Ramos (cell line): ENCODE data around the gene ASPHD1.
"Not testable (repeated sequence)": the region's sequence is repeated elsewhere in the genome, so short reads cannot be mapped to it uniquely, and the experiment has no call there.

ENCODE experiments used
- in situ Hi-C: fragments of 300-500 bp; cut with MboI; formaldehyde crosslinking; loops from one replicate; pipeline ENCODE4 v1.14.3; 2022; ENCODE audit warnings: low sequenced_read_pairs; ENCODE audit not compliant: unreplicated experiment

Gene ASPHD1

DNA sequence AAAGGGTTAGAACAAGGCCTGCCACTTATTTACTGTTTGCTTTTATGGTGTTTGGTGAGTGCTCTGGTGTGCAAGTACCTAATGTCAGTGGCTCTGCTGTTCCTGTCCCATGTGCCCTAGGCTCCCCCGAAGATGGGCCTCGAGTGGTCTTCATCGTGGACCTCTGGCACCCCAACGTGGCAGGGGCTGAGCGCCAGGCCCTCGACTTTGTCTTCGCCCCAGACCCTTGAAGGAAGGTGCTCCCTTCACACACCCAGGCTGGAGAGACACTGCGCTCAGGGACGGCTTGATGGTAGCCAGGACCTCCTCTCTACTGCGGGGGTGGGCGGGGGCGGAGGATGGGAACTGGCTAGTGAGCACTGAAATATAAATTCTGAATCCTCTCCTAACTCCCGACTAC, 5.4 kb downstream of the ASPHD1 start:
- in situ Hi-C loops = no loop called here

GRCh38 chr16:29906520-29907244, 6.4 kb downstream of the ASPHD1 start:
- in situ Hi-C loops = no loop called here

GRCh38 chr16:29907973-29908372, 7.7 kb downstream of the ASPHD1 start:
- in situ Hi-C loops = no loop called here

DNA sequence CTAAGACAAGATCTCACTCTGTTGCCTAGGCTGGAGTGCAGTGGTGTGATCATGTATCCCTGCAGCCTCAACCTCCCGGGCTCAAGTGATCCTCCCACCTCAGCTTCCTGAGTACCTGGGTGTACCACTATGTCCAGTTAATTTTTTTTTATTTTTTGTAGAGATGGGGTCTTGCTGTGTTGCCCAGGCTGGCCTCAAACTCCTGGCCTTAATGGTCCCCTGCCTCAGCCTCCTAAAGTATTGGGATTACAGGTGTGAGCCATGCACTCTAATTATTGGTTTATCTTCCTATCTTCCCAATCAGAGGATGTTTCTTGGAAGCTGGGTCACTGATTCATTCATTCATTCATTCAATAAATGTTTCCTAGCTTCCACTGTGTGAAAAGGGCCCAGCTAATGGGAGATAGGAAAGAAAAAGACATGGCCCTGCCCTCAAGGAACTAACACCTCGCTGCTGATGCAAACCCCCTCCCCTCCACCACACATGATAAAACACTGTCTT, 8.5 kb downstream of the ASPHD1 start:
- in situ Hi-C loops = no loop called here

- in situ Hi-C loops = no loop called here
Measured at GRCh38 chr16:29909391-29909790, 9.1 kb downstream of the ASPHD1 start.

GRCh38 chr16:29909851-29910250, 9.6 kb downstream of the ASPHD1 start:
- in situ Hi-C loops = not testable (repeated sequence)

DNA sequence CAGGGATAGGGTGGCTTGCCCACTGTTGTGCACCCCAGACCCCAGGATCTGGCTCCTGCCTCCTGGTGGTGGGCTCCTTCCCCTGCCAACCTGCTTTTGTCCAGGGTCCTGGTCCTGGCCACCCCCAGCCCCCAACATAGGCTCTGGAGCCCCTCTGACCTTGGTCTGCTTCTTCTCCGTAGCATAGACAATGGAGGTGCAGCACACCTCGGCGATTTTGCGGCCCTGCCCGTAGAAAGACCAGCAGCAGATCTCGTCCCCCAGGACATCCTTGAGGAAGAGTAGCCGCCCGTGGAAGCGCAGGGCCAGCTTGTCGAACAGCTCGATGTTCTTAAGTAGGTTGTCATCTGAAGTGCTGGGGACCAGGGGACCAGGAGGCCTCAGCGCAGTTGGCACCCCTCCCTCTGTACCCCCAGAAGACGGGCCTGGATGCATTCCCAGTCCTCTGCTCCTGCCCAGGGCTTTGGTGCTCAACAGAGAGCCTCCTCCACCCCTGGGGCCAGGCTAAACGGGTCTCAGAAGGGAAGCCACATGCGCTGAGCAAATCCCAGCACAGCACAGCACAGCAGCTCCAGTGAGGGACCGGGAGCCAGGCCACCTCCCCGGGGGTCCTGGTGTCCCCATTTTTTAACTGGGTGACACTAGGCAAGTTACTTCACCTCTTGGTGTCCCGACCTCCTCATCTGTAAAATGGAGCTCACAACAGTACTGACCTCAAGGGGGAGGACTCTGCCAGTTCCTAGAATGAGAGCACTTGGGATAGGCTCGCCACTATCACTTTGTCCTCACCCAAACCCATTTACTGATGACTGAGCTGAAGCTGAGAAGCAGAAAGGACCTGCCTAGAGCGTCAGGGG, 10.8 kb downstream of the ASPHD1 start:
- in situ Hi-C loops = no loop called here

DNA sequence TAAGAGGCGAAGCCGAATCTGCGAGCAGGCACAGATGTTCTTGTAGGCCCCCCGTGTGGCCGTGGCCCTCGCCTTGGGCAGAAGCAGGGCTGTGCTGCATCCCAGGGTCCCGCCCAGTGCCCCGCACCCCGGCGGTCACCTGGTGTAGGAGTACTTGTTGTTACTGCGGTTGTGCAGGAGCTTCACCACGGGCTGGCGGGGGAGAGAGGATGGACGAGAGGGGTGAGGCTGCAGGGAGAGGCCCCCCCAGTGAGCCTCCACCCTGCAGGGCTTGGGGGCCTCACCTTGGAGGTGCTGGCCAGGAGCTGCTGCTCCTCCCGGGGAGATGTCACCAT, 11.4 kb downstream of the ASPHD1 start:
- in situ Hi-C loops = no loop called here

- in situ Hi-C loops = no loop called here
Measured at GRCh38 chr16:29912087-29912486, 11.8 kb downstream of the ASPHD1 start.

GRCh38 chr16:29913514-29913913, 13.2 kb downstream of the ASPHD1 start:
- in situ Hi-C loops = no loop called here

- in situ Hi-C loops = no loop called here
Measured at GRCh38 chr16:29915590-29916247, 15.4 kb downstream of the ASPHD1 start.

GRCh38 chr16:29916979-29917378, 16.7 kb downstream of the ASPHD1 start:
- in situ Hi-C loops = no loop called here

DNA sequence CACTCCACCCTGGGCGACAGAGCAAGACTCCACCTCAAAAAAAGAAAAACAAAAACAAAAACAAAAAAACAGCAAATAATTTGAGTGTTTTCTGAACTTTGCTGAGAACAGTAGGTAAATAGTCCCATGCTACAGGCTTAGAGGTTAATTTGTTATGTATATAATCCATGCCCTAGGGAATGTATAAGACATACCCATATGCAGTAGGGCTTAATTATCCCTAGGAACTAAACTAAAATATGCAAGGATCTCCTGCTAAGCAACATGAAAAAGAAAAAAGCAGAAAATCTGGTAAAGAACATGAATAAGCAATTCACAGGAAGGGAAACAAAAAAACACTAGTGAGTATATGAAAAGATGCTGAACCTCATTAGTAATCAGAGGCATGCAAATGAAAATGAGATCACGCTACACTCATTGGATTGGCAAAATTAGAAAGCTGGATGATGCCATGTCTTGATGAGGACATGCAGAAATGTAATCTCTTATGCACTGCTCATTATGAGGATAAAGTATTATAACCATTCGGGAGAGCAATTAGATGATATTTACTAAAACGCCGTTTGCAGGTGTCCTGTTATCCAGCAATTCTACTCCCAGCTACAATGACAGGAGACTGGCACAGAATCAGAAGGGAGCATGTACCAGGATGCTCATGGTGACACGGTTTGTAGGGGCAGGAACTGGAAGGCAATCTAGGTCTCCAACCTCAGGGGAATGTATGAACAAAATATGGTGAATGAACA, 20.2 kb downstream of the ASPHD1 start:
- in situ Hi-C loops = no loop called here

DNA sequence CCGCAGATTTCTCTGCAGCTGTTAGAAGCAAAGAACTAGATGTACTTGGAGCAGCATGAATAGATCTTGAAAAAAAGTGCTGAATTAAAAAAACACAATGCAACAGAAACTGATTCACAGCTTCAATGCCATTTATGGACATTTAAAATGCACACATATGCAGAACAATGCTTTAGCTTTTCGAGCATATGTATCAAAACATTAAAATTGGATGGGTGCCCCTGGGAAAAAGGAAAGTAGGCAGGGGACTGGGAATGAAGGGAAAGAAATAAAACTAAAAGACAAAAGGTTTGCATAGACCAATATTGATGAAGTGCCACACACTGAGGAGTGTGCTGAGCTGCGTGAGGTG, 20.7 kb downstream of the ASPHD1 start:
- in situ Hi-C loops = no loop called here

DNA sequence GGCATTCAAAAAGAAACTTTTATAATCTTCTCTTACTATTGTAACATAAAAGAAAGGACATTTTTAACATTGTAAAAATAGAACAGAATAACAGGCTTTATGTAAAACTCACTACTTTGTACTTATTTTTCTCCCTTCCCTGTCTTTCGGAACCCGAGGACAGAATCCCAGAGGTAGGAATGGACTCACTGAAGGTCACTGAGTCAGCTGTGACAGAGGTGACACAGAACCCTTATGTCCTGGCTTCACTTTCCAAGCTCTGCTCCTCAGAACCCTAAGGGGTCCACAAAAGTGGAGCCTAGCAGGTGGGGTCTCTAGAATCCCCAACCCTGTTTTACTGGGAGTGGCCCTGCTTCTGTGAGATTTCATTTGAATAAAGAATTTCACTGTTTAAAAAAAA, 22.0 kb downstream of the ASPHD1 start:
- in situ Hi-C loops = no loop called here

DNA sequence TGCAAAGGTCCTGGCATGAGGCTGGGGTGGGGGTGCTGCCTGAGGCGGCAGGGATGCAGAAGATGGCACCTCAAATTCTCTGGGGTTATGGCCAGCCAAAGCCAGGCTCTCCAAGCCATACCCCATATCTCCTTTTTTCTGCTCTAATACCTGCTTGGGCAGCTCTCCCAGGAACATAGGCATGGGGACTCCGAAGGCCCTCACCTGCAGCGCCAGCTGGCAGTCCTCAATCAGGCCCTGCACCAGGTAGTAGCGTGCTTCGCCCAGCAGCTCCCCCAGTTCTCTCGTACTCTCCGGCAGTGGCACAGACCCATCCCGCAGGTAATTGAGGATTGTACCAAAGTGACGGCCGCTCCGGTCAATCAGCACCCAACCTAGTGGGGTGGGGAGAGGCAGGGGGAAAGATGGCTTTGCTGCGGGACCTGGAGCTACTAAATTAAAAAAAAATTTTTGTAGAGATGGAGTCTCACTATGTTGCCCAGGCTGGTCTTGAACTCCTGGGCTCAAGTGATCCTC, 22.8 kb downstream of the ASPHD1 start:
- in situ Hi-C loops = no loop called here

GRCh38 chr16:29925105-29925756, 24.9 kb downstream of the ASPHD1 start:
- in situ Hi-C loops = no loop called here

DNA sequence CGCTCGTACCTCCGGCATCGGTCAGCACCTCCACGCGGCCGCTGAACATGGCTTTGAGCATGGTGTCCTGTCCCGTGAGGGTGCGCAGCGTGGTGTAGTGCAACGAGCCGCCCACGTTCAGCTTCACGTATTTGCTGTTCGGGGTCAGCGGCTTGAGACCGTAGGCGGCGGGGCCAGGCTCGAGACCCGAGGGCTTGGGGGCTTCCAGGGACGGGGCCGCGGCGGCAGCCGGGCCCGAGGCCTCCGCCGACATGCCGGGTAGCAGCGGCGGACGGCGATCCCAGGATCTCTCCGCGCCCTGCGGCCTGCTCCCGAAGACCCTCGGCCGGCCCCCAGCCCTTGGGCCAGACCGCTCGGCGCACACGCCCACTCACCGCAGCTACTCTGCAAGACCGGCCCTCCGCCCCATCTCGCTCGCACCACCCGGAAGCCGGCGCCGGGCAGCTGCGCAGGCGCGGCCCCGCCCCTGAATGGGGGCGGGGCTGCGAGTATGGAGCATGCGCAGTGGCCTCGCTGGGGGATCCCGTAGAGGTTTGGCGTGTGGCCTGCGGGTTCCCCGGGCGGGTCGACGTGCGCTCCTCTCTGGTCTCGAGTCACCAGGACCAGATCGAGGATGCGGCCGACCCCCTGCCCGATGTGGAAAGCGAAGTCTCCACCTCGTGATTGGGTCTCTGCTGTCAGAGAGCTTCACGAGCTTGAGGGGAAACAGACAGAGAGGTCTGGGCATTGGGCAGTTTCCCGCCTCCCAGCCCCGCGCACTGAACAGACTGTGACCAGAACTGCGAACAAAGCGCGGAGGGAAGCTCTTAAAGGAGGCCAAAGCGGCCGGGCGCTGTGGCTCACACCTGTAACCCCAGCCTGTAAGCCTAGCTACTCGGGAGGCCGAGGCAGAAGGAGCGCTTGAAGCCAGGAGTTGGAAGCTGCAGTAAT, 25.8 kb downstream of the ASPHD1 start, which contains the start of gene KCTD13:
KCTD13 (minus strand) TSS at position 446 of the 930 bp plus-strand sequence; CDS start at position 253, 193 bp downstream.
- in situ Hi-C loops = no loop called here

DNA sequence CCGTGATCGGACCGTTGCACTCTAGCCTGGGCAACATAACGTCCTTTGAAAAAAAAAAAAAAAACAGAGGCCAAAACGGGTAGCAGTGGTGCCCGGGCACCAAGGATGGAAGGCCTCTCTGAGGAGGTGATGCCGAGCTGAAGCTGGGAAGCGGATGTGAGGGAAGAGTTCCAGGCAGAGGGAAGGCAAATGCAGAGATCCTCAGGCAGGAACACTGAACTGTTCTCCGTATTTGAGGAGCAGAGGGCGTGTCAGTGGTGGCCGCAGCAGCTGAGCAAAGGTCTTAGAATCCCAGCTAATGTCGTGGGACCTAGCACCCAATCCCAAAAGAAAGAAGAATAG, 26.4 kb downstream of the ASPHD1 start:
- in situ Hi-C loops = no loop called here
